Neural cell (in vitro differentiated cells): ENCODE measurements around the gene FAM234A. TPM values are rescaled to one million over a fixed set of nuclear protein-coding genes. Genes with fewer than 3 reads are reported as not detected.
"Not testable (repeated sequence)": the region's sequence is repeated elsewhere in the genome, so short reads cannot be mapped to it uniquely, and the experiment has no call there.

Experiments used
- H2AFZ ChIP-seq: fragments of 200-600, 300-800 bp; sonication (generic), shearing (Covaris generic); 2 replicates; pipeline ENCODE4 v1.6.0; 2014; ENCODE audit warnings: low read depth, mild to moderate bottlenecking, antibody characterized with exemption, low read length, moderate library complexity
- H3F3A ChIP-seq: fragments of 200-600 bp; shearing (Covaris generic); 2 replicates; pipeline ENCODE4 v1.6.1; 2016; ENCODE audit warnings: mild to moderate bottlenecking, moderate library complexity, mixed read lengths, antibody characterized with exemption, low read length; ENCODE audit not compliant: insufficient read depth, poor library complexity, severe bottlenecking
- H3K27ac ChIP-seq: fragments of 200-600, 300-800 bp; sonication (generic), shearing (Covaris generic); 2 replicates; pipeline ENCODE4 v1.5.1; 2014; ENCODE audit warnings: mild to moderate bottlenecking, low read length, moderate library complexity
- H3K27me3 ChIP-seq: fragments of 300-800, 200-600 bp; sonication (generic), shearing (Covaris generic); 2 replicates; pipeline ENCODE4 v1.6.0; 2014; ENCODE audit warnings: mild to moderate bottlenecking, low read depth, low read length, moderate library complexity; ENCODE audit not compliant: insufficient read depth
- H3K36me3 ChIP-seq: fragments of 300-800, 200-600 bp; sonication (generic), shearing (Covaris generic); 2 replicates; pipeline ENCODE4 v1.5.1; 2014; ENCODE audit warnings: mild to moderate bottlenecking, antibody characterized with exemption, low read length, moderate library complexity; ENCODE audit not compliant: insufficient read depth
- H3K4me2 ChIP-seq: fragments of 300-800, 200-600 bp; sonication (generic), shearing (Covaris generic); 2 replicates; pipeline ENCODE4 v1.6.0; 2014; ENCODE audit warnings: mild to moderate bottlenecking, low read length
- H3K4me3 ChIP-seq: fragments of 300-800, 200-600 bp; sonication (generic), shearing (Covaris generic); 2 replicates; pipeline ENCODE4 v1.5.1; 2014; ENCODE audit warnings: mild to moderate bottlenecking, low read length, moderate library complexity
- H3K79me2 ChIP-seq: fragments of 200-600 bp; shearing (Covaris generic); replicated peaks from 2 replicates; pipeline ENCODE4 v1.6.0; 2014; ENCODE audit warnings: mild to moderate bottlenecking, low read length, moderate library complexity; ENCODE audit not compliant: insufficient read depth
- H3K9ac ChIP-seq: fragments of 300-800, 200-600 bp; sonication (generic), shearing (Covaris generic); 2 replicates; pipeline ENCODE4 v1.6.1; 2016; ENCODE audit warnings: mild to moderate bottlenecking, low read length, mixed read lengths
- H3K9me2 ChIP-seq: fragments of 200-600 bp; shearing (Covaris generic); 2 replicates; pipeline ENCODE4 v1.6.1; 2016; ENCODE audit warnings: mild to moderate bottlenecking, low read length, mixed read lengths; ENCODE audit not compliant: insufficient read depth
- H3K9me3 ChIP-seq: fragments of 200-600, 300-800 bp; sonication (generic), shearing (Covaris generic); 2 replicates; pipeline ENCODE4 v1.6.1; 2016; ENCODE audit warnings: mild to moderate bottlenecking, mixed run types, low read length, moderate library complexity, mixed read lengths
- H4K20me1 ChIP-seq: fragments of 200-600 bp; shearing (Covaris generic); 2 replicates; pipeline ENCODE4 v1.6.1; 2016; ENCODE audit warnings: mild to moderate bottlenecking, mixed run types; ENCODE audit not compliant: insufficient read depth
- CTCF ChIP-seq: fragments of 450-650 bp; IDR thresholded peaks from 2 replicates; pipeline ENCODE4 v1.5.1; 2014; ENCODE audit warnings: antibody characterized with exemption, mild to moderate bottlenecking, moderate library complexity; ENCODE audit not compliant: poor library complexity, severe bottlenecking
- EP300 ChIP-seq: fragments of 450-650 bp; conservative IDR thresholded peaks from 2 replicates; pipeline ENCODE4 v1.6.1; 2014; ENCODE audit warnings: antibody characterized with exemption, mild to moderate bottlenecking, moderate library complexity; ENCODE audit not compliant: poor library complexity, severe bottlenecking
- EZH2 ChIP-seq: fragments of 200-600, 300-800 bp; shearing (Covaris generic), sonication (generic); IDR thresholded peaks from 2 replicates; pipeline ENCODE4 v1.6.1; 2014; ENCODE audit warnings: antibody characterized with exemption, low read length, borderline replicate concordance, mild to moderate bottlenecking; ENCODE audit not compliant: insufficient read depth, poor library complexity, severe bottlenecking
- MXI1 ChIP-seq: fragments of 450-650 bp; conservative IDR thresholded peaks from 2 replicates; pipeline ENCODE4 v1.6.1; 2014; ENCODE audit warnings: antibody characterized with exemption, mild to moderate bottlenecking; ENCODE audit not compliant: poor library complexity, severe bottlenecking
- POLR2AphosphoS5 ChIP-seq: IDR thresholded peaks from 2 replicates; pipeline ENCODE4 v1.6.1; 2012
- RAD21 ChIP-seq: fragments of 450-650 bp; conservative IDR thresholded peaks from 2 replicates; pipeline ENCODE4 v1.6.1; 2014; ENCODE audit warnings: antibody characterized with exemption, mild to moderate bottlenecking, moderate library complexity
- REST ChIP-seq: IDR thresholded peaks from 2 replicates; pipeline ENCODE4 v1.6.1; 2012; ENCODE audit warnings: borderline replicate concordance
- SMC3 ChIP-seq: fragments of 450-650 bp; conservative IDR thresholded peaks from 2 replicates; pipeline ENCODE4 v1.6.1; 2014; ENCODE audit warnings: antibody characterized with exemption, mild to moderate bottlenecking, moderate library complexity; ENCODE audit not compliant: poor library complexity
- TAF1 ChIP-seq: IDR thresholded peaks from 2 replicates; pipeline ENCODE4 v1.6.1; 2012; ENCODE audit warnings: low read depth
- polyA plus RNA-seq: library from polyadenylated mRNA; depleted of rRNA; stranded (reverse); fragments of >200 nt; gene quantifications from 2 replicates; pipeline ENCODE4 v1.2.3, GENCODE V29; 2014

Gene FAM234A
- polyA plus RNA-seq, 1 donor from 2014 or later = 29.9 TPM

- no peak overlapping the region for H3K27ac ChIP-seq
- no peaks in the 10 kb centered on the region for H4K20me1 ChIP-seq
- H3K9me3 ChIP-seq = no peaks in the 10 kb centered on the region
- no peaks in the 10 kb centered on the region for H3K79me2 ChIP-seq
- no peak overlapping the region for H3K4me2 ChIP-seq
- H3K9ac ChIP-seq = no peak overlapping the region
- TF ChIP-seq CTCF (no peak), EP300 (no peak), EZH2 (no peak), SMC3 (no peak), MXI1 (no peak), REST (no peak), POLR2AphosphoS5 (no peak), RAD21 (no peak), TAF1 (no peak)
- no peaks in the 10 kb centered on the region for H3K27me3 ChIP-seq
- H3K9me2 ChIP-seq = no peaks in the 10 kb centered on the region
- no peak overlapping the region for H2AFZ ChIP-seq
- no peaks in the 10 kb centered on the region for H3K36me3 ChIP-seq
- H3K4me3 ChIP-seq = no peak overlapping the region
- no peaks in the 10 kb centered on the region for H3F3A ChIP-seq
Observed at GRCh38 chr16:255183-255582, 20.6 kb downstream of the FAM234A start.

GRCh38 chr16:258091-258490, 23.5 kb downstream of the FAM234A start:
- H3K4me2 ChIP-seq, H3K27me3 ChIP-seq, H3K36me3 ChIP-seq: not testable (repeated sequence)

GRCh38 chr16:259226-259625, 24.6 kb downstream of the FAM234A start:
- H3K9ac ChIP-seq = no peak overlapping the region
- H3K36me3 ChIP-seq = no peaks in the 10 kb centered on the region
- H3F3A ChIP-seq = no peaks in the 10 kb centered on the region
- H3K4me3 ChIP-seq = no peak overlapping the region
- no peaks in the 10 kb centered on the region for H3K79me2 ChIP-seq
- H4K20me1 ChIP-seq = no peaks in the 10 kb centered on the region
- no peaks in the 10 kb centered on the region for H3K9me2 ChIP-seq
- H3K4me2 ChIP-seq = no peak overlapping the region
- H2AFZ ChIP-seq = no peak overlapping the region
- H3K27ac ChIP-seq = no peak overlapping the region
- no peaks in the 10 kb centered on the region for H3K9me3 ChIP-seq
- H3K27me3 ChIP-seq = no peaks in the 10 kb centered on the region
- TF ChIP-seq MXI1 (no peak), EZH2 (no peak), POLR2AphosphoS5 (no peak), CTCF (no peak), RAD21 (no peak), EP300 (no peak)

More at GRCh38 chr16:258091-258490, 23.5 kb downstream of the FAM234A start:
- H3K9ac ChIP-seq, H3K4me3 ChIP-seq, H3K79me2 ChIP-seq, H3K27ac ChIP-seq, H3F3A ChIP-seq, H3K9me3 ChIP-seq, H3K9me2 ChIP-seq, H2AFZ ChIP-seq, H4K20me1 ChIP-seq: not testable (repeated sequence)
